SIG-M5 treated with dmso at 0.1 percent for 504 hours (cell line): Measurements from ENCODE around the gene CDH4.
A peak's percentile ranks its signal among the peaks of the same experiment; 100 is the strongest.
"Not testable (repeated sequence)": the region's sequence is repeated elsewhere in the genome, so short reads cannot be mapped to it uniquely, and the experiment has no call there.

Source experiments
- DNase-seq: peaks from one replicate; lab custom pipeline; 2025; ENCODE audit not compliant: unreplicated experiment; lab: John Stamatoyannopoulos, UW

CDH4 gene

GRCh38 chr20:61453623-61454022 lies 201.6 kb downstream of the CDH4 start:
- not testable (repeated sequence) for DNase-seq

DNA sequence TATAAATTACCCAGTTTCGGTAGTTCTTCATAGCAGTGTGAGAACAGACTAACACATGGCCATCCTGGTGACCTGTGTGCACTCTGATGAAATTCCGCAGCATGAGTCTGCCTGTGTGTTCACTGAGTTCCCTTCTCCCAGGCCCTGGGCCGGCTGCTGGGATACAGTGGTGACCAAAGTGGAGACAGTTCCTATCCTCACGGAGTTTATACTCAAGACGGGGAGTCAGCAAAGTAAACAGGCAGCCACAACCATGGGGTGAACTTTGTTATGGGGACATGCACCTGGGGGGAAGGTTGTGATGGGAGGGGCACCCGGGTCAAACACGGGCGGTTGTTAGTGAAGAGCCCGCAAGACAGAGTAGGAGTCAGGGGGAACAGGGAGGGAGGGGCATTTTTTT lies 202.0 kb downstream of the CDH4 start:
- no peak for DNase-seq

DNA sequence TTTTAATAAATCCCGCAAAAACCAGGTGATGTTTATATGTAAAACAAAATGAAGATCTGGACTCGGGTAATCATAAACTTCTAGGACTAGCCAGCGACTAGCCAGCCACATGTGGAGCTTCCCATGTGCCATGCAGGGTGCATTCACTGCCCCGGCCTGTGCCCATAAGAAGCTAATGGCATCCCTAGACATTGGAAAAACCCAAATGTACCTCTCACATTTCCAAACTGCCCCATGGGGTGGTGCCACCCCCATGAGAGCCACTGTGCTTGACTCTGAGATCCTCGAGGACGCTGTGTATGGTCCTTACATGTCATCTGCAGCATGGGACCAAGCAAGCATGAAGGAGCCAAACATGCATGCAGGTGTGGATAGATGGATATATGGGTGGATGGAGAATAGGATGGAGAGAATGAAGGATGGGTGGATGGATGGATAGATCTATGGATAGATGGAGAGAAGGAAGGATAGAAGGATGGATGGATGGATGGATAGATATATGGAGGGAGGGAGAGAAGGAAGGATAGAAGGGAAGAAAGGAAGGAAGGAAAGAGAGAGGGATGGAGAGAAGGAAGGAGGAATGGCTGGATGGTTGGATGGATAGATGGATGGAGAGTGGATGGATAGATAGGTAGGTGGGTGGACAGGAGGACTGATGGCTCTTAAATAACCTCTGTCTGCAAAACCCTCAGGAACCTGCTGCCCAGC lies 203.6 kb downstream of the CDH4 start:
- DNase-seq, result no peak

DNA sequence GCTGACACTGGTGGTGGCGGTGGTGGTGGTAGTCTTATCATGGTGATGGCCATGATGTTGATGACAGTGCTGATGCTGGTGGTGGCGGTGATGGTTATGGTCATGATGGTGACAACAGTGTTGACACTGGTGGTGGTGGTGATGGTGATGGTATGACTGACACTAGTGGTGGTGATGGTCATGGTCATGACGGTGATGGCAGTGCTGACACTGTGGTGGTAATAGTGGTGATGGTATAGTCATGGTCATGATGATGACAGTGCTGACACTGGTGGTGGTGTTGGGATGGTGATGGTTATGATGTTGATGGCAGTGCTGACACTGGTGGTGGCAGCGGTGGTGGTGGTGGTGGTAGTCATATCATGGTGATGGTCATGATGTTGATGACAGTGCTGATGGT lies 205.7 kb downstream of the CDH4 start:
- no peak for DNase-seq

- DNase-seq, result no peak
These were observed 206.2 kb downstream of the CDH4 start for GRCh38 chr20:61458146-61458746.

GRCh38 chr20:61459266-61459665 lies 207.2 kb downstream of the CDH4 start:
- no peak for DNase-seq

DNA sequence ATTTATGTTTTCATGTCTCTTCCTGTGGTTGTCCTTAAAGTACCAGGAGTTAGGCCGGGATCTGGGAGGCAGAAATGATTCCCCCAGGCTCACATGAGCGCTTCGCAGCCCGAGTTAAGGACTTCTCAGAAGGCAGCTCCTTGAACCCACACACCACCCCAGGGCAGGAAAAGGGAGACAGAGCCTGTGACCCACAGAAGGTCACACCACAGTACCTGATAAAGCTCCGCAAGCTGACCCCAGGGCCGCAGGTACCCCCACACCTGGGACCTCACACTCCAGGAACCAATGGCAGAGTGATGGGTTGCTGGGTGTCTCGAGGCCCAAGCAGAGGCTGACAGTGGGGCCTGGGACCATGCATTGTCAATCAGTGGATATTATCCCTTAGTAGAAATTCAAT lies 207.6 kb downstream of the CDH4 start:
- no peak for DNase-seq

DNA sequence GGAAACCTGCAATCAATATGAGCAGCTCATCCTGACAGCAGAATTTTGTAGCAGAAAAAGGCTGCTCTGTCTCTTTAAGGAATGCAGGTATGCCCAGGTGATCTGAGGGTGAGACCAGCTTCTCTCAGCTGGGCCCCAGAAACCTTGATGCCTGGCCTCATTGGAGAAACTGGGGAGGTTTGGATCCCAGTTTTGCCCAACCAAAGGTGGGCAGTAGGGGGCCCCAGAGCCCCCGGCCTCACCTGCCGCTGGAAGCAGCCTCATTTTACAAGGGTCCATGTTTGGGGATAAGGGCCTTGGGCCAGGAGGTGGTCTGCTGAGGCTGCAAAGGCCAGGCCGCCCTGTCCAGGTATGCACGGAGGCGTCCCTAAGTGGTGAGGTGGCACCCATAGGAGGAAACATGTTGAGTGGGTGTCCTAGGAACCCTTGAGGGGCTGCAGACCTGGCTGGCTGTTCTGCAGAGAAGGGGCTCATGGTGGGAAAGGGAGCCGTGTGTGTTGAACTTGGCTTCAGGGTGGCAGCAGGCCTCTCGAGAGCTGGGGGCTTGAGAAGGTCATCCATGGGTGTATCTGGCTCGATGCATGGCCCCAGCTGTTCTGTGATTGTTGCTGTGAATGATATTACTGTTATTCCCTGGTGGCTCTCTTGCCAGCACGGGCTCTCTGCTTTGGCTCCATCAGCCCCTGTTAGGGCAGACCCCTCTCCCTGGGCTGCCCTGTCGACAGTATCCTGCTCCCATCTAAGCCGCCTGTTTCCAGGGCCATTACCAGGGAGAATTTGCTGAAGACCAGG lies 208.4 kb downstream of the CDH4 start:
- DNase-seq, result no peak

- DNase-seq, result no peak
These were observed 209.4 kb downstream of the CDH4 start for GRCh38 chr20:61461461-61461860.

DNA sequence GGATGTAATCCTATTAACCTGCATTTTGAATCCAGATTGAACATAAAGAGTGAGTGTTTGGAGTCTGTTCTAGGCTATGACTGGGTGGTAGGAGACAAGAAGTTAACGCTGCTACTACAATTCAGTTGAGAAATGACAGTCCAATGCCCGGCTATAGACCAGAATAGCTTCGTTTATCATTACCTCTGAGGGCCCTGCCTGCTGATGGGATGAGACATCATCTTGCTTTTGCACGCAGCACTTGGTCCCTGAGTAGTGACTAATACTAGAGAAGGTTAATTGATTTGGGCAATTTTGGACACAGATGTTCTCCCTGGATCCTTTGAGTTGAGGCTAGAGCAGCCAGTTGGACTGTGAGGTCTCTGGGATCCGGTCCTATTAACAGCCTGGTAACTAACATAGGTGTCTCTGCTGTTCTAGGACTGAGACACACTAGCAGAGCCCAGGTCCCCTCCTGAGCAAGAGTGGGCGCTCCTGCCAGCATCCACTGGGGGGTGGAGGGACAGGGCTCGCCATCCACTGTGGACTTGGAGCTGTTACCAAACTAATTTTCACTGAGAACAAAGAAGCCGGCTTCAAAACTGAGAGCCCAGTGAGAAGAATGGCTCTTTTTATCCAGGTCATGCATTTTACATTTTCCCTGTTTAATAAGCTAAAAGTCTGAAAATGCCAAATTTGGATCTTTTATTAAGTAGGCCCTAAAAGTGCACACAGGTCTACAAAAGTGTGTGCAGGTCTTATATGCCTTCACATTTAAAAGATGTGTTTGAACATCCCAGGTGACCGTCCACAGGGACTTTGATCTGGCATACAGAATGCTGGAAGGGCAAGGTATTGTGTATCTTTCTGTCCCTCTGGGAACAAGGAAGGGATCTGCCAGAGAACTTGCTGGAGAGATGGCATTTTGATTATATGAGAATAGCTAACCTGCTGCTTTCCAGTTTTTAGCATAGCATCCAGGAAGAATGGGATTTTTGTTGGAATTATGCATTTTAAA lies 212.5 kb downstream of the CDH4 start:
- no peak for DNase-seq

DNA sequence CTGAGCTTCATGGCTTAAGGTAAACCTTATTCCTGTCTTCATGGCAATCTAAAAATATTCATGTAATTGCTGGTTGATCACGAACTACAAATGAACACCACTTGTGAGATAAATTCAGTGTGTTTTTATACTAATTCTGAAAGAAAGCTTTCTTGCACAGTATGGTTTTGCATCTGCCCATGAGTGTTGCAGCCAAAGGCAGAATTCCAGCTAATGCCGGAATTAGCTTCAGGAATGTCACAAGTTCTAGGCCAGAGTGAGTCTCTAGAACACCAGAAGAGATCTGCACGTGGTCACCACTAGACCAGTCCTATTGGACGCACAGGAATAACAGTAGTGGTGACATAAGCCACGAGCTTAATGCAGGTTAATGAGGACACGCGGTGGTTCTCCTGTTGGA lies 223.7 kb downstream of the CDH4 start:
- DNase-seq, result no peak

DNA sequence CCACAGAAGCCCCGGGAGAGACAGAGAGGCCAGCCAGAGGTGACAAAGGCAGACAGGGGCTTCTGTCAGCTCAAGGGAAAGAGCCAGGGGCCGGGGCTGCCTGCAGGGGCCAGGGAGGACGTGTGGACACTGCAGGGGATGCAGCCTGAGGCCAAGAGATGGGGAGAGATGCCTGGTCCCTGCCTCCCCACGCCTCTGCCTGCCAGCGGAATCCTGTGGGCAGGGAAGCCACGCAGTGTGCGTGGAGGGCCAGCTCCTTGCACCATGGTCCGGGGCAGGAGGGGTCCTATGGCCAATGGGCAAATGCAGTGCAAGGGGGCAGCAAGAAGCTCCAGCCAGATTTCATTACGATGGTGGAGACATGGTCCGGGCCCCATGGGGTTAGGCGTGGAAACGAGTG lies 224.9 kb downstream of the CDH4 start:
- no peak for DNase-seq

DNA sequence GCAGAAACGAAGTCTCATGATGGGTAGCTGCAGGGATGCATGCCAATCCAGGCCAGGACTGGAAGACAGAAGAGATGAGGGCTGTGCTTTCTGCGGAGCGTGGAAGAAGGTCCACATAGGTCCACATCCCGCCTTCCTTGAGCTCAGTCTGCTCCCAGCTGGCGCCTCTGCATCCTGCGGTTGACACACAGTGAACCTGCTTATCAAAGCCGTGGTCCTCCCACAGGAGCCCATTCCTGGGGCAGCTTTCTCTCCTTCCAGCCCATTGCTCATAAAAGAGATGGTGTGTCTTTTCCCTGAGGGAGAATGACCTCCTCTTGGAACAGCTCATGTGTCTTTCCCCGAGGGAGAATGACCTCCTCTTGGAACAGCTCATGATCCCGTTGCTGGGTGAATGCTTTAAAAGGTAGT lies 225.4 kb downstream of the CDH4 start:
- DNase-seq, result no peak

DNA sequence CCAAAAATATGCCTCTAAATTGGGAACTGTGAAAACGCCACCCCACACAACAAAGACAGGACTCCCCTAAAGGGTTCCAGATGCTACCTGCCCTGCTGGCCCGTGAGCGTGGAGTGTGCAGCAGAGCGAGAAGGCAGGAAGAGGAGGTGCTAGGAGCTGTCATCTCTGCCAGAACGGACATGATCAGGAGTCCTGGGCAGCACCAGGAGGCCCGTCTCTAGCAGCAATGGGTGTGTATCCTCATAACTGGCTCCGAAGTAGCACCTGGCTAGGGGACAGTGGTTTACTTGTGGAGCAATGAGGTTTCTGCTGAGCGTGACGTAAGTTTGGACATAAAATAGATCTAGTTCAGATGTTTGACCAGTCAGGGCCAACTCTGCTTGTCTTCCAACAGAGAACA lies 226.0 kb downstream of the CDH4 start:
- DNase-seq, result no peak

DNA sequence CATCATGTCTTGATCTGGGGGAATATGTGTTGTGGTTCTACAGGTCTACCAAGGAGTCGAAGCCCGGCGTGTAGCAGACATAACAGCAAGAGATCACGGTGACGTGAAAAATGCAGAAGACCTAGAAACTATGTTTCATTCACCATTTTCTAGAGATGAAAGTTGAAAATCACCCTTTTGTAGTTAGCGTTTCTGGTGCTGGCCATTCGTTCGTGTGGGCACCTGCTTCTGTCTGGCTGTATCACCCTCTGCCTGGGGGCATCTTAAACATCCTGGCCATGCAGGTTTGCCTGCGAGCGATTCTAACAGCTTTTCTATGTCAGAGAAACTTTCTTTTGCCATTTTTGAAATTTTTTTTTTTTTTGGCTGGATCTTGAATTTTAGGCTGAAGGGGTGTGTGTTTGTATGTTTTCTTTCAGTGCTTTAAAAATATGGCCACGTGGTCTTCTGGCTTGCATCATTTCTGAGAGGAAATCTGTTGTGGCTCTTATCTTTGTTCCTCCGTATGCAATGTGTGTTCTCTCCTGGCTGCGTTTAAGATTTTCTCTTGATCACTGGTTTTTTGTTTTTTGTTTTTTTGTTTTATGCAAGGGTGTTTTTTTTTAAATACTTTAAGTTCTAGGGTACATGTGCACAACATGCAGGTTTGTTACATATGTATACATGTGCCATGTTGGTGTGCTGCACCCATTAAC lies 226.7 kb downstream of the CDH4 start:
- DNase-seq, result no peak

GRCh38 chr20:61479433-61479832 lies 227.4 kb downstream of the CDH4 start:
- not testable (repeated sequence) for DNase-seq

GRCh38 chr20:61480158-61480825 lies 228.2 kb downstream of the CDH4 start:
- DNase-seq, result no peak

DNA sequence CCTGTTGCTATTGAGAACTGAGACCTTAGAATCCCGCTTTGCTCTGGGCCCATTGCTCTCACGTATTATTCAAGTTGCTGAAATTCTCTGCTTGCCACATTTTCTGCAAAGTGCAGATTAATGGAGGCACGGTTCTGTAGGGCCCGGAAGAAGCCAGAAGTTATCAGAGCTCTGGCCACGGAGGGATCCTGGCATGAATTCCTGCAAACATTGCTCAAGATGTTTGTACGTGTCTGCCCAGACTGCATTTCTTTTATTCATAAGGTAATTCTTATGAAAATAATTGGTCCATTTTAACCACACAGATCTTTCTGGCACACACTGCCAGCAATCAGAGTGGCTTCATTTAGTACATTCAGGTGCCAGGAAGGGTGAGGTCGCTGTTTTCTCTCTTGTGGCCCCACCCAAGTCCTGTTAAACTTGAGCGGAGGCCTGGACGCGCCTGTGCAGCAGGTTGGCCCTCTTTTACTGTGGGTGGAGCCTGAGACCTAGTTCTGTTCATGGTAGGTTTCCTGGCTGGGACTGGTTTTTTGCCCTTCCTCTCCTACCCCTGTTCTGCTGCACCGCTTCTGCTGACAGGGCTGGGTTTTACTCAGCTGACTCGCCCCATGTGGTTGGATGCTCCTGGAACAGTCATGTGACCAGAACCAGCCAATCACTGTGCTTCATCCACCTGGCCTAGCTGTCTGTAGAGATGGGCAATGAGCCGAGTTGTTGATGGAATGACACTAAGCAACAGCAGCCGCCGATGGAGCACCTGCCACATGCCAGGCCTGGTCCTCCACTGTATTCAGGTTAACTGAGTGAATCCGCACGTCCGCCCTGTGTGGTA lies 230.2 kb downstream of the CDH4 start:
- peak; percentile 13 for DNase-seq

DNA sequence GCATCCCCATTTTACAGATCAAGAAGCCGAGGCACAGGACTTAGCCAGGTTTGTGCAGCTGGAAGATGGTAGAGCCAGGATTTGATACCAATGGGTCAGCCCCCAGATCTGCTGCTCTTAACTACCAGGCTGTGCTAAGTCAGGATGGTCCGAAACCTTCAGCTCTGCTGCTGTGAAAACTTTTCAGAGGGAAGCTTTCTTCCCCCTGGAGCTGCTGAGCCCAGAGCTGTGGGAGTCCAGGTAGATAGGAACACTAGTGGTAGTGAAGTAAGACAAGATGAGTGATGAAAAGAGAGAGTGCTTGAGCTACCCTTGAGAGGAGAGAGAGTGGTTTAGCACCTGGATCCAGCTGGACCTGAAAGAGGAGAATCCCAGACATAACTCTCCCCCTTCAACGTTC lies 230.8 kb downstream of the CDH4 start:
- no peak for DNase-seq
